Measurements from ENCODE around the gene ABHD17B. TPM values are rescaled to one million over a fixed set of nuclear protein-coding genes. Genes with fewer than 3 reads are reported as not detected.

Gene ABHD17B
- total and polyA plus RNA-seq, 2 experiments from 2014 or later = 7.7 to 10.7 TPM

DNA sequence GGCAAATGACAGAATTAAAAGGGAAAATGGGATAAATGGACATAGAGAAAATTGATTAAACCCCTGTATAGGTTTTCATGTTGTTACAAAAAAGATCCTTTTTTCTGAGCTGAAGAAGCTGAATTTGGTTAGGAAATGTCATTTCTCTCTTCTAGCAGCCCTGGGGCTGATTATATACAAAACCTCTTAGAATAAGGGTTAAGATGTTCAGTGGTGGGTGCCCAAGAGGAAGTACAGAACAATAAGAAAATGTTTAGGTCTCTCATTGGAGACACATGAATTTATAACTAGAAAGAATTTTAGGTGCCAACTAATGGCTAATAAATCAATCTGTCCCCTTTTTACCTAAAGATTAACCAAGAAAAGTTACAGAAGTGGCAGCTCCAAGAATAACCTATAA lies 14.2 kb downstream of the ABHD17B start:
- no peak for DNase-seq
- in situ Hi-C loops (cut with MboI) = no loop called here
- Histone ChIP-seq H3K4me3 (no peak overlapping the region), H3K27me3 (replicated peaks; ENCODE audit: insufficient read depth) (no peaks in the 10 kb centered on the region), H3K36me3 (ENCODE audit: low read depth) (no peaks in the 10 kb centered on the region), H4K20me1 (ENCODE audit: insufficient read depth) (no peaks in the 10 kb centered on the region), H3K9me2 (ENCODE audit: insufficient read depth) (no peaks in the 10 kb centered on the region), H3F3A (ENCODE audit: insufficient read depth) (no peaks in the 10 kb centered on the region), H2AFZ (no peak overlapping the region), H3K9ac (no peak overlapping the region), H3K4me2 (ENCODE audit: unreplicated experiment) (no peak overlapping the region), H3K79me2 (ENCODE audit: insufficient read depth) (peaks cover 100% of the 10 kb centered on the region), H3K4me1 (ENCODE audit: insufficient read depth) (peaks cover 14% of the 10 kb centered on the region), H3K27ac (no peak overlapping the region), H3K9me3 (ENCODE audit: low read depth) (no peaks in the 10 kb centered on the region)
- TF ChIP-seq EZH2 (IDR thresholded peaks at IDR 0.05; ENCODE audit: insufficient read depth, poor library complexity, severe bottlenecking) (no peak), EZH2phosphoT487 (IDR thresholded peaks at IDR 0.05; ENCODE audit: insufficient read depth, low read depth) (no peak)

GRCh38 chr9:71895955-71896354 lies 15.0 kb downstream of the ABHD17B start:
- DNase-seq = peak; percentile 6

DNA sequence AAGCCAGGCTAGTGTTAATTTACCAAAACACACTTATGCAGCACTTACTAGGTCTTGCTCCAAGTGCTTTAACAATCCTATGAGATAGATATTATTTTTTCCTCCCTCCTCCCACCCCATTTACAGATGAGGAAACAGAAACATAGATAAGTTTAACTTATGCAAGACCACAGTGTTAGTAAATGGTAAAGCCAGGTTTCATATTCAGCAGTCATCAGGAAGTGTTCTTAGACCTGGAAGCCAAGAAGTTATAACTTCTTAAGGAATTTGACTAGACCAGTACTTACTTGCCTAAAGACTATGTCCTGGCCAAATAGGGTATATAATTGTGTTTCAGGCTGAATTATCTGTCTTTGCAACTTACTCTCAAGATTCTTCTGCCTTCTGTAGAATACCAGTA lies 15.9 kb downstream of the ABHD17B start:
- H4K20me1 ChIP-seq (ENCODE audit: insufficient read depth) = no peaks in the 10 kb centered on the region
- H3K9ac ChIP-seq = no peak overlapping the region
- peak; percentile 3 for DNase-seq
- H3F3A ChIP-seq (ENCODE audit: insufficient read depth) = no peaks in the 10 kb centered on the region
- H3K27me3 ChIP-seq (replicated peaks; ENCODE audit: insufficient read depth) = no peaks in the 10 kb centered on the region
- no peak overlapping the region for H3K4me2 ChIP-seq (ENCODE audit: unreplicated experiment)
- H3K36me3 ChIP-seq (ENCODE audit: low read depth) = no peaks in the 10 kb centered on the region
- peaks cover 14% of the 10 kb centered on the region for H3K4me1 ChIP-seq (ENCODE audit: insufficient read depth)
- H3K9me3 ChIP-seq (ENCODE audit: low read depth) = no peaks in the 10 kb centered on the region
- no peaks in the 10 kb centered on the region for H3K9me2 ChIP-seq (ENCODE audit: insufficient read depth)
- TF ChIP-seq EZH2 (IDR thresholded peaks at IDR 0.05; ENCODE audit: insufficient read depth, poor library complexity, severe bottlenecking) = no peak
- no peak for TF ChIP-seq EZH2phosphoT487 (IDR thresholded peaks at IDR 0.05; ENCODE audit: insufficient read depth, low read depth)
- in situ Hi-C loops (cut with MboI) = no loop called here
- peaks cover 100% of the 10 kb centered on the region for H3K79me2 ChIP-seq (ENCODE audit: insufficient read depth)
- no peak overlapping the region for H2AFZ ChIP-seq
- H3K27ac ChIP-seq = no peak overlapping the region
- no peak overlapping the region for H3K4me3 ChIP-seq

More at GRCh38 chr9:71895955-71896354, 15.0 kb downstream of the ABHD17B start:
- no peaks in the 10 kb centered on the region for H3K27me3 ChIP-seq (replicated peaks; ENCODE audit: insufficient read depth)
- in situ Hi-C loops (cut with MboI) = no loop called here
- H3K9me2 ChIP-seq (ENCODE audit: insufficient read depth) = no peaks in the 10 kb centered on the region
- H3K9ac ChIP-seq = no peak overlapping the region
- H2AFZ ChIP-seq = no peak overlapping the region
- peaks cover 100% of the 10 kb centered on the region for H3K79me2 ChIP-seq (ENCODE audit: insufficient read depth)
- no peak for TF ChIP-seq EZH2phosphoT487 (IDR thresholded peaks at IDR 0.05; ENCODE audit: insufficient read depth, low read depth)
- no peak for TF ChIP-seq EZH2 (IDR thresholded peaks at IDR 0.05; ENCODE audit: insufficient read depth, poor library complexity, severe bottlenecking)
- H3K4me3 ChIP-seq = no peak overlapping the region
- H3K36me3 ChIP-seq (ENCODE audit: low read depth) = no peaks in the 10 kb centered on the region
- H4K20me1 ChIP-seq (ENCODE audit: insufficient read depth) = no peaks in the 10 kb centered on the region
- no peak overlapping the region for H3K27ac ChIP-seq
- peaks cover 14% of the 10 kb centered on the region for H3K4me1 ChIP-seq (ENCODE audit: insufficient read depth)
- no peaks in the 10 kb centered on the region for H3F3A ChIP-seq (ENCODE audit: insufficient read depth)
- no peak overlapping the region for H3K4me2 ChIP-seq (ENCODE audit: unreplicated experiment)
- no peaks in the 10 kb centered on the region for H3K9me3 ChIP-seq (ENCODE audit: low read depth)

DNA sequence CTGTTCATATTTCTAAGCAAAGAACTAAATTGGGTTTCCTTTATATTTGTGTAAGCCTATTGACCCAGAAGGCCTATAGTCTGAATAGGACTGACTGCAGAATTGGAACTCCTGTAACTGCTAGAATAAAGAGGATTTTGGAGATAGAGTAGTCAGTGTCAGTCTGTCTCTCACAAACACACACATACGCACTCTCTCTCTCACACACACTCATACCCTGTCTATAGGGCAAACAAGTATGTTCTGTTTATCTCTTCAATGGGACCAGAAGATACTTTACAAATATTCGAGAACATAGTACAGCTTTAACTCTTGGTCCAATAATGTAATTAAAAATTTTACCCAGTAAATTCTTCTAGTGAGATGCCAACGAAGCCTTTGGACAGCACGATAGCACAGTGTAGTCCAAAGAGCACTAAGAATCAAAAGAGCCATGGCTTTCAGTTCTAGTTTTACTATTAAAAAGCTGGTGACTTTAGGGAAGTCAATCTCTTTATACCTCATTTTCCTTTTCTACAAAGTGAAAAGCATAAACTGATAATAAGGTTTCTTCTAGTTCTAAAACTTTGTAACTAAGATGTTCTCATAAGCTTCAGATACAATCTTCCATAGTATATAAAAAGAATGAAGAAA lies 19.3 kb downstream of the ABHD17B start:
- Histone ChIP-seq H3K27me3 (replicated peaks; ENCODE audit: insufficient read depth) (no peaks in the 10 kb centered on the region), H3K27ac (no peak overlapping the region), H3K4me3 (no peak overlapping the region), H3K4me2 (ENCODE audit: unreplicated experiment) (no peak overlapping the region), H3F3A (ENCODE audit: insufficient read depth) (no peaks in the 10 kb centered on the region), H3K9ac (no peak overlapping the region), H4K20me1 (ENCODE audit: insufficient read depth) (no peaks in the 10 kb centered on the region), H3K4me1 (ENCODE audit: insufficient read depth) (peaks cover 14% of the 10 kb centered on the region), H3K36me3 (ENCODE audit: low read depth) (no peaks in the 10 kb centered on the region), H3K79me2 (ENCODE audit: insufficient read depth) (peaks cover 96% of the 10 kb centered on the region), H3K9me3 (ENCODE audit: low read depth) (no peaks in the 10 kb centered on the region), H3K9me2 (ENCODE audit: insufficient read depth) (no peaks in the 10 kb centered on the region), H2AFZ (no peak overlapping the region)
- no peak for DNase-seq
- TF ChIP-seq EZH2phosphoT487 (IDR thresholded peaks at IDR 0.05; ENCODE audit: insufficient read depth, low read depth) (no peak), EZH2 (IDR thresholded peaks at IDR 0.05; ENCODE audit: insufficient read depth, poor library complexity, severe bottlenecking) (no peak)
- in situ Hi-C loops (cut with MboI) = no loop called here
- 96 to 97% methylated on average over 4 of the region's 4 CpGs for WGBS, 2 experiments (ENCODE audit: low coverage in 1 of 2, low lambda C conversion rate in 2 of 2, missing lambda C conversion rate in 2 of 2)
